ENCODE results near the gene DNAJC6.

Gene DNAJC6

GRCh38 chr1:65343286-65343685 is 33.9 kb downstream of the DNAJC6 start:
- ATAC-seq (replicated peaks; ENCODE audit: extremely low read depth, poor library complexity, severe bottlenecking) (no peak), DNase-seq (ENCODE audit: low spot score in 2 of 2) (no peak)
- peaks cover 4% of the 10 kb centered on the region for H3K36me3 Mint-ChIP-seq (ENCODE audit: insufficient read depth)
- no peak overlapping the region for H3K27ac Mint-ChIP-seq (ENCODE audit: low read depth)
- H3K4me1 Mint-ChIP-seq, result no peaks in the 10 kb centered on the region
- H3K9me3 Mint-ChIP-seq, result no peaks in the 10 kb centered on the region
- no peak overlapping the region for H3K4me3 Mint-ChIP-seq
- no peaks in the 10 kb centered on the region for H3K27me3 Mint-ChIP-seq

- H3K27ac Mint-ChIP-seq (ENCODE audit: low read depth), result no peak overlapping the region
- H3K4me3 Mint-ChIP-seq, result no peak overlapping the region
- H3K4me1 Mint-ChIP-seq, result no peaks in the 10 kb centered on the region
- no peaks in the 10 kb centered on the region for H3K9me3 Mint-ChIP-seq
- ATAC-seq (replicated peaks; ENCODE audit: extremely low read depth, poor library complexity, severe bottlenecking) (no peak), DNase-seq (ENCODE audit: low spot score in 2 of 2) (no peak)
- H3K27me3 Mint-ChIP-seq, result no peaks in the 10 kb centered on the region
- peaks cover 4% of the 10 kb centered on the region for H3K36me3 Mint-ChIP-seq (ENCODE audit: insufficient read depth)
Measured at GRCh38 chr1:65344171-65344814, 35.0 kb downstream of the DNAJC6 start.

GRCh38 chr1:65346190-65346589 is 36.8 kb downstream of the DNAJC6 start:
- ATAC-seq (replicated peaks; ENCODE audit: extremely low read depth, poor library complexity, severe bottlenecking) (no peak), DNase-seq (ENCODE audit: low spot score in 2 of 2) (no peak)
- no peaks in the 10 kb centered on the region for H3K9me3 Mint-ChIP-seq
- no peaks in the 10 kb centered on the region for H3K4me1 Mint-ChIP-seq
- no peak overlapping the region for H3K4me3 Mint-ChIP-seq
- peaks cover 4% of the 10 kb centered on the region for H3K36me3 Mint-ChIP-seq (ENCODE audit: insufficient read depth)
- H3K27me3 Mint-ChIP-seq, result no peaks in the 10 kb centered on the region
- no peak overlapping the region for H3K27ac Mint-ChIP-seq (ENCODE audit: low read depth)

GRCh38 chr1:65355031-65355712 is 45.8 kb downstream of the DNAJC6 start:
- Mint-ChIP-seq H3K27ac (ENCODE audit: low read depth) (no peak overlapping the region), H3K9me3 (no peaks in the 10 kb centered on the region), H3K4me3 (no peak overlapping the region), H3K27me3 (no peaks in the 10 kb centered on the region), H3K36me3 (ENCODE audit: insufficient read depth) (no peaks in the 10 kb centered on the region), H3K4me1 (no peaks in the 10 kb centered on the region)
- DNase-seq (ENCODE audit: low spot score in 2 of 2) (no peak), ATAC-seq (replicated peaks; ENCODE audit: extremely low read depth, poor library complexity, severe bottlenecking) (no peak)

- Mint-ChIP-seq H3K36me3 (ENCODE audit: insufficient read depth) (no peaks in the 10 kb centered on the region), H3K27ac (ENCODE audit: low read depth) (no peak overlapping the region), H3K4me1 (no peaks in the 10 kb centered on the region), H3K9me3 (no peaks in the 10 kb centered on the region), H3K4me3 (no peak overlapping the region), H3K27me3 (no peaks in the 10 kb centered on the region)
- ATAC-seq (replicated peaks; ENCODE audit: extremely low read depth, poor library complexity, severe bottlenecking), result no peak
- DNase-seq (ENCODE audit: low spot score in 2 of 2), result no peak
Measured at GRCh38 chr1:65357291-65357960, 48.1 kb downstream of the DNAJC6 start.

GRCh38 chr1:65359888-65360287 is 50.5 kb downstream of the DNAJC6 start:
- no peaks in the 10 kb centered on the region for H3K4me1 Mint-ChIP-seq

GRCh38 chr1:65360648-65361047 is 51.3 kb downstream of the DNAJC6 start:
- Mint-ChIP-seq H3K27me3 (no peaks in the 10 kb centered on the region), H3K36me3 (ENCODE audit: insufficient read depth) (no peaks in the 10 kb centered on the region), H3K4me1 (no peaks in the 10 kb centered on the region), H3K9me3 (no peaks in the 10 kb centered on the region), H3K4me3 (no peak overlapping the region), H3K27ac (ENCODE audit: low read depth) (no peak overlapping the region)
- DNase-seq (ENCODE audit: low spot score in 2 of 2), result no peak
- no peak for ATAC-seq (replicated peaks; ENCODE audit: extremely low read depth, poor library complexity, severe bottlenecking)

More at GRCh38 chr1:65359888-65360287, 50.5 kb downstream of the DNAJC6 start:
- H3K27me3 Mint-ChIP-seq, result no peaks in the 10 kb centered on the region
- no peaks in the 10 kb centered on the region for H3K9me3 Mint-ChIP-seq
- H3K36me3 Mint-ChIP-seq (ENCODE audit: insufficient read depth), result no peaks in the 10 kb centered on the region
- no peak overlapping the region for H3K27ac Mint-ChIP-seq (ENCODE audit: low read depth)
- DNase-seq (ENCODE audit: low spot score in 2 of 2) (no peak), ATAC-seq (replicated peaks; ENCODE audit: extremely low read depth, poor library complexity, severe bottlenecking) (no peak)
- H3K4me3 Mint-ChIP-seq, result no peak overlapping the region

GRCh38 chr1:65362545-65362944 is 53.2 kb downstream of the DNAJC6 start:
- DNase-seq (ENCODE audit: low spot score in 2 of 2) (no peak), ATAC-seq (replicated peaks; ENCODE audit: extremely low read depth, poor library complexity, severe bottlenecking) (no peak)
- Mint-ChIP-seq H3K9me3 (no peaks in the 10 kb centered on the region), H3K36me3 (ENCODE audit: insufficient read depth) (no peaks in the 10 kb centered on the region), H3K27me3 (no peaks in the 10 kb centered on the region), H3K27ac (ENCODE audit: low read depth) (no peak overlapping the region), H3K4me1 (no peaks in the 10 kb centered on the region), H3K4me3 (no peak overlapping the region)

- H3K4me3 Mint-ChIP-seq, result no peak overlapping the region
- no peak for DNase-seq (ENCODE audit: low spot score in 2 of 2)
- no peak overlapping the region for H3K27ac Mint-ChIP-seq (ENCODE audit: low read depth)
- H3K9me3 Mint-ChIP-seq, result no peaks in the 10 kb centered on the region
- no peaks in the 10 kb centered on the region for H3K36me3 Mint-ChIP-seq (ENCODE audit: insufficient read depth)
- H3K27me3 Mint-ChIP-seq, result no peaks in the 10 kb centered on the region
- ATAC-seq (replicated peaks; ENCODE audit: extremely low read depth, poor library complexity, severe bottlenecking), result no peak
- H3K4me1 Mint-ChIP-seq, result no peaks in the 10 kb centered on the region
Measured at GRCh38 chr1:65363484-65363883, 54.1 kb downstream of the DNAJC6 start.

- no peak overlapping the region for H3K27ac Mint-ChIP-seq (ENCODE audit: low read depth)
- no peaks in the 10 kb centered on the region for H3K9me3 Mint-ChIP-seq
- DNase-seq (ENCODE audit: low spot score in 2 of 2), result no peak
- peaks cover 2% of the 10 kb centered on the region for H3K36me3 Mint-ChIP-seq (ENCODE audit: insufficient read depth)
- H3K27me3 Mint-ChIP-seq, result no peaks in the 10 kb centered on the region
- no peak overlapping the region for H3K4me3 Mint-ChIP-seq
- no peak for ATAC-seq (replicated peaks; ENCODE audit: extremely low read depth, poor library complexity, severe bottlenecking)
- H3K4me1 Mint-ChIP-seq, result no peaks in the 10 kb centered on the region
Measured at GRCh38 chr1:65368403-65368802, 59.1 kb downstream of the DNAJC6 start.

GRCh38 chr1:65371544-65371943 is 62.2 kb downstream of the DNAJC6 start:
- no peaks in the 10 kb centered on the region for H3K27me3 Mint-ChIP-seq
- no peaks in the 10 kb centered on the region for H3K4me1 Mint-ChIP-seq
- H3K4me3 Mint-ChIP-seq, result no peak overlapping the region
- DNase-seq (ENCODE audit: low spot score in 2 of 2), result no peak
- no peak for ATAC-seq (replicated peaks; ENCODE audit: extremely low read depth, poor library complexity, severe bottlenecking)
- no peaks in the 10 kb centered on the region for H3K9me3 Mint-ChIP-seq
- H3K36me3 Mint-ChIP-seq (ENCODE audit: insufficient read depth), result peaks cover 2% of the 10 kb centered on the region
- H3K27ac Mint-ChIP-seq (ENCODE audit: low read depth), result no peak overlapping the region

- Mint-ChIP-seq H3K27ac (ENCODE audit: low read depth) (no peak overlapping the region), H3K27me3 (no peaks in the 10 kb centered on the region), H3K4me1 (no peaks in the 10 kb centered on the region), H3K4me3 (no peak overlapping the region), H3K9me3 (no peaks in the 10 kb centered on the region), H3K36me3 (ENCODE audit: insufficient read depth) (peaks cover 2% of the 10 kb centered on the region)
- ATAC-seq (replicated peaks; ENCODE audit: extremely low read depth, poor library complexity, severe bottlenecking) (no peak), DNase-seq (ENCODE audit: low spot score in 2 of 2) (no peak)
Measured at GRCh38 chr1:65372557-65372956, 63.2 kb downstream of the DNAJC6 start.
